ENCODE data around the gene UBE2Q2. TPM values are rescaled to one million over a fixed set of nuclear protein-coding genes. Genes with fewer than 3 reads are reported as not detected.

Gene UBE2Q2
- polyA plus RNA-seq, 1 donor from 2014 or later = 83.8 TPM

- no peak overlapping the region for H2AFZ ChIP-seq (ENCODE audit: low read depth, low read length)
- no peaks in the 10 kb centered on the region for H3K79me2 ChIP-seq (replicated peaks; ENCODE audit: insufficient read depth, low read length)
- H3K4me2 ChIP-seq (ENCODE audit: low read length) = no peak overlapping the region
- no peaks in the 10 kb centered on the region for H3K9me2 ChIP-seq (ENCODE audit: insufficient read depth, low read length)
- no peaks in the 10 kb centered on the region for H3K9me3 ChIP-seq (ENCODE audit: low read length)
- no peak overlapping the region for H3K27ac ChIP-seq (ENCODE audit: low read length)
- H4K20me1 ChIP-seq (ENCODE audit: insufficient read depth) = no peaks in the 10 kb centered on the region
- no peaks in the 10 kb centered on the region for H3F3A ChIP-seq (ENCODE audit: insufficient read depth, low read length, poor library complexity, severe bottlenecking)
- H3K36me3 ChIP-seq (ENCODE audit: insufficient read depth, low read length) = no peaks in the 10 kb centered on the region
- no peaks in the 10 kb centered on the region for H3K27me3 ChIP-seq (ENCODE audit: insufficient read depth, low read depth, low read length)
- H3K9ac ChIP-seq (ENCODE audit: low read length) = no peak overlapping the region
- TF ChIP-seq EP300 (conservative IDR thresholded peaks at IDR 0.05; ENCODE audit: poor library complexity, severe bottlenecking) (no peak), POLR2AphosphoS5 (IDR thresholded peaks at IDR 0.05) (no peak), MXI1 (conservative IDR thresholded peaks at IDR 0.05; ENCODE audit: poor library complexity, severe bottlenecking) (no peak), EZH2 (IDR thresholded peaks at IDR 0.05; ENCODE audit: borderline replicate concordance, insufficient read depth, low read length, poor library complexity, severe bottlenecking) (no peak), TAF1 (IDR thresholded peaks at IDR 0.05; ENCODE audit: low read depth) (no peak), RAD21 (conservative IDR thresholded peaks at IDR 0.05) (no peak)
- no peak overlapping the region for H3K4me3 ChIP-seq (ENCODE audit: low read length)
These were observed 52.5 kb downstream of the UBE2Q2 start for GRCh38 chr15:75895731-75896130.

- Histone ChIP-seq H3K36me3 (ENCODE audit: insufficient read depth, low read length) (no peaks in the 10 kb centered on the region), H3K27ac (ENCODE audit: low read length) (no peak overlapping the region), H3K79me2 (replicated peaks; ENCODE audit: insufficient read depth, low read length) (peaks cover 7% of the 10 kb centered on the region), H3K9me2 (ENCODE audit: insufficient read depth, low read length) (no peaks in the 10 kb centered on the region), H3K27me3 (ENCODE audit: insufficient read depth, low read depth, low read length) (no peaks in the 10 kb centered on the region), H3F3A (ENCODE audit: insufficient read depth, low read length, poor library complexity, severe bottlenecking) (peaks cover 5% of the 10 kb centered on the region), H3K9ac (ENCODE audit: low read length) (no peak overlapping the region), H4K20me1 (ENCODE audit: insufficient read depth) (no peaks in the 10 kb centered on the region), H3K9me3 (ENCODE audit: low read length) (no peaks in the 10 kb centered on the region), H3K4me3 (ENCODE audit: low read length) (no peak overlapping the region), H3K4me2 (ENCODE audit: low read length) (no peak overlapping the region), H2AFZ (ENCODE audit: low read depth, low read length) (no peak overlapping the region)
- TF ChIP-seq CTCF (IDR thresholded peaks at IDR 0.05; ENCODE audit: poor library complexity, severe bottlenecking) = no peak
These were observed 57.3 kb downstream of the UBE2Q2 start for GRCh38 chr15:75900577-75900976.

GRCh38 chr15:75902129-75902557 is 58.9 kb downstream of the UBE2Q2 start:
- Histone ChIP-seq H3K79me2 (replicated peaks; ENCODE audit: insufficient read depth, low read length) (peaks cover 16% of the 10 kb centered on the region), H3K9me2 (ENCODE audit: insufficient read depth, low read length) (no peaks in the 10 kb centered on the region), H3K36me3 (ENCODE audit: insufficient read depth, low read length) (no peaks in the 10 kb centered on the region), H2AFZ (ENCODE audit: low read depth, low read length) (no peak overlapping the region), H3K4me2 (ENCODE audit: low read length) (no peak overlapping the region), H3K9ac (ENCODE audit: low read length) (no peak overlapping the region), H3K4me3 (ENCODE audit: low read length) (no peak overlapping the region), H4K20me1 (ENCODE audit: insufficient read depth) (no peaks in the 10 kb centered on the region), H3F3A (ENCODE audit: insufficient read depth, low read length, poor library complexity, severe bottlenecking) (peaks cover 5% of the 10 kb centered on the region), H3K9me3 (ENCODE audit: low read length) (no peaks in the 10 kb centered on the region), H3K27me3 (ENCODE audit: insufficient read depth, low read depth, low read length) (no peaks in the 10 kb centered on the region), H3K27ac (ENCODE audit: low read length) (no peak overlapping the region)
- no peak for TF ChIP-seq EP300 (conservative IDR thresholded peaks at IDR 0.05; ENCODE audit: poor library complexity, severe bottlenecking)
- TF ChIP-seq CTCF (IDR thresholded peaks at IDR 0.05; ENCODE audit: poor library complexity, severe bottlenecking) = no peak
- no peak for TF ChIP-seq TAF1 (IDR thresholded peaks at IDR 0.05; ENCODE audit: low read depth)
- no peak for TF ChIP-seq POLR2AphosphoS5 (IDR thresholded peaks at IDR 0.05)
- no peak for TF ChIP-seq SMC3 (conservative IDR thresholded peaks at IDR 0.05; ENCODE audit: poor library complexity)
- no peak for TF ChIP-seq REST (IDR thresholded peaks at IDR 0.05; ENCODE audit: borderline replicate concordance)
- TF ChIP-seq MXI1 (conservative IDR thresholded peaks at IDR 0.05; ENCODE audit: poor library complexity, severe bottlenecking) = no peak
